HepG2 (cell line): Measurements from ENCODE around the gene KRTAP5-1. TPM values are rescaled to one million over a fixed set of nuclear protein-coding genes. Genes with fewer than 3 reads are reported as not detected.

Source experiments
- FOXA3 ChIP-seq: IDR thresholded peaks from 2 replicates; pipeline ENCODE4 v1.6.1; 2016; ENCODE audit warnings: missing genetic modification reagents, missing compliant biosample characterization
- HNF1A ChIP-seq, 2 experiments: sonication (generic) in 1 of 2; formaldehyde crosslinking in 1 of 2; IDR thresholded peaks; 2 replicates each; pipeline versions ENCODE4 v1.4.0 to v1.6.1; 2016 to 2020; ENCODE audit warnings: borderline replicate concordance in 1 of 2, low read depth in 1 of 2, mild to moderate bottlenecking in 1 of 2, missing genetic modification reagents in 1 of 2
- NRL ChIP-seq: sonication (generic); formaldehyde crosslinking; IDR thresholded peaks from 2 replicates; pipeline ENCODE4 v1.5.0; 2020; ENCODE audit warnings: missing genetic modification reagents, mild to moderate bottlenecking, moderate library complexity, borderline replicate concordance
- POGZ ChIP-seq: sonication (generic); formaldehyde crosslinking; IDR thresholded peaks from 2 replicates; pipeline ENCODE4 v1.4.0; 2020; ENCODE audit warnings: mild to moderate bottlenecking, missing genetic modification reagents
- RBFOX2 ChIP-seq: fragments of 200-400 bp; formaldehyde crosslinking; IDR thresholded peaks from 2 replicates; pipeline ENCODE4 v1.6.1; 2017; ENCODE audit warnings: low read depth, mild to moderate bottlenecking, low read length
- STAG1 ChIP-seq: sonication (generic); formaldehyde crosslinking; IDR thresholded peaks from 2 replicates; pipeline ENCODE4 v1.4.0; 2020; ENCODE audit warnings: missing genetic modification reagents
- ZBED4 ChIP-seq: sonication (generic); formaldehyde crosslinking; IDR thresholded peaks from 2 replicates; pipeline ENCODE4 v1.4.0; 2020; ENCODE audit warnings: missing genetic modification reagents, borderline replicate concordance
- ZBTB1 ChIP-seq: sonication (generic); formaldehyde crosslinking; IDR thresholded peaks from 2 replicates; pipeline ENCODE4 v1.4.0; 2020; ENCODE audit warnings: missing genetic modification reagents, borderline replicate concordance
- ZFP91 ChIP-seq: sonication (generic); formaldehyde crosslinking; IDR thresholded peaks from 2 replicates; pipeline ENCODE4 v1.9.0; 2022; ENCODE audit warnings: missing genetic modification reagents, mild to moderate bottlenecking, borderline replicate concordance
- ZFX ChIP-seq: sonication (generic); formaldehyde crosslinking; IDR thresholded peaks from 2 replicates; pipeline ENCODE4 v1.4.0; 2020; ENCODE audit warnings: mild to moderate bottlenecking, low read depth, missing genetic modification reagents, moderate library complexity
- ZKSCAN8 ChIP-seq: IDR thresholded peaks from 2 replicates; pipeline ENCODE4 v1.6.1; 2016; ENCODE audit warnings: borderline replicate concordance, missing genetic modification reagents, missing compliant biosample characterization
- ZNF124 ChIP-seq: sonication (generic); formaldehyde crosslinking; IDR thresholded peaks from 2 replicates; pipeline ENCODE4 v1.4.0; 2020; ENCODE audit warnings: missing genetic modification reagents
- ZNF501 ChIP-seq: sonication (generic); formaldehyde crosslinking; IDR thresholded peaks from 2 replicates; pipeline ENCODE4 v1.5.1; 2020; ENCODE audit warnings: mild to moderate bottlenecking, moderate library complexity, missing genetic modification reagents
- ZNF644 ChIP-seq: IDR thresholded peaks from 2 replicates; pipeline ENCODE4 v1.6.1; 2016; ENCODE audit warnings: low read depth
- ZNF674 ChIP-seq: sonication (generic); formaldehyde crosslinking; IDR thresholded peaks from 2 replicates; pipeline ENCODE4 v1.5.0; 2020; ENCODE audit warnings: low read depth, mild to moderate bottlenecking, missing genetic modification reagents
- ZSCAN29 ChIP-seq: sonication (generic); formaldehyde crosslinking; conservative IDR thresholded peaks from 2 replicates; pipeline ENCODE4 v1.4.0; 2020; ENCODE audit warnings: mild to moderate bottlenecking, missing genetic modification reagents
- polyA plus RNA-seq, 8 experiments: library from polyadenylated mRNA; depleted of rRNA in 3 of 8; stranded (reverse) in 7 of 8; unstranded in 1 of 8; fragments of >200 nt; fragmentation: Illumina TruSeq in 4 of 8; extraction: Trizol in 4 of 8; gene quantifications; 2 replicates each; pipeline versions ENCODE4 v1.2.1 to v1.2.3, GENCODE V29; 2011 to 2016; ENCODE audit warnings: low read depth in 4 of 8, missing spikeins in 1 of 8, mixed read lengths in 1 of 8; ENCODE audit not compliant: insufficient read depth in 1 of 8
- total RNA-seq, 5 experiments: library from RNA; depleted of rRNA; stranded (reverse); fragments of >200 nt; fragmentation: Illumina TruSeq; extraction: Trizol; gene quantifications; 2 replicates each; pipeline ENCODE4 v1.2.3, GENCODE V29; 2016; ENCODE audit warnings: low read depth in 1 of 5
- TF ChIP-seq, protein P1 (sequence below): sonication (generic); formaldehyde crosslinking; IDR thresholded peaks from 2 replicates; pipeline ENCODE4 v1.4.0; 2020; ENCODE audit warnings: mild to moderate bottlenecking, low read depth, missing genetic modification reagents

The KRTAP5-1 gene
- total and polyA plus RNA-seq, 2 of the 13 experiments (the other 11 are each of a cell fraction or from before 2014, with no cell fraction given) = not detected

DNA sequence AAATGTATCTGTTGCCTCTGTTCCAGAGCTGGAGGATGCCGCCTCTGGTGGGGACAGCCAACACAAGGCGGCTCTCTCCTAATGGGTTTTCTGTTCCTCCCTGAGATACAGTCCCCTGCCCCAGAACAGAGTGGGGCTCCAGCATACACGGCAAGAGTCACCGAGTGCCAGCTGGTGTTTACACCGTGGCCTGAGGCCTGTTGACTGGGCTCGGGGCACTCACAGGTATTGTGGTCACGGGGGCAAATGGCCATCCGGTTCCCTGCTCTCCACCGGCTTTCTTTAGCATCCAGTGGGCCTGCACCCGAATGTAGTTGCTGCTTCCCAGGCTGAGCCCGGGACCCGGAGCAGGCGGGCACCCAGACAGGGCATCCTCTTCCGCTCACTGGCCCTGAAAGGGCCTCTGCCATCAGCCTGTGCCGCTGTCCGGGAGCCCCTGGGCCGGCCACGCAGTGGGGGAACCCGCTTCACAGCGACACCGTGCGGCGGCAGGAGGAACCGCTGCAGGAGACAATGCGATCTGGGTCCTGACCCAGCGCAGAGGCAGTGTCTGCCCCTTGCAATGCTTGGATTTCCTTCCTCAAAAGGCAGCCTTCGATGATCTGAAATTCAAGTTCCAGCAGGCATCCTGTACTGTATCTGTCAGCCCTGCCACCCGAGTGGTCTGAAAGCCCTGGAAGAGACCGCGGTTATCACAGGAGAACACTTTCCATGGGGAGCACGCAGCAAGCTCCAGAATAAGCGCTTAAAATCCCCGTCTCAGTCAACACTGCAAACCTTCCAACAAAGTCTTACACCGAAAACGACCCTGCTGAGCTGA lies 43.6 kb upstream of the KRTAP5-1 start (continued):
- TF ChIP-seq ZBED4 (CRISPR knock-in tag) (peak; percentile 74; the same call in 1 of the 2 replicates), ZFX (CRISPR knock-in tag) (peak; percentile 24; the same call in 1 of the 2 replicates), ZNF124 (CRISPR knock-in tag) (no peak), RBFOX2 (no peak), ZKSCAN8 (CRISPR knock-in tag) (no peak), ZNF644 (no peak), ZSCAN29 (CRISPR knock-in tag) (no peak), ZNF674 (CRISPR knock-in tag) (no peak), STAG1 (CRISPR knock-in tag) (peak; percentile 69), ZBTB1 (CRISPR knock-in tag) (no peak), ZFP91 (CRISPR knock-in tag) (peak; percentile 48; the same call in 1 of the 2 replicates), HNF1A (IDR thresholded peaks at IDR 0.05; ENCODE audit: low read depth) (no peak), HNF1A (CRISPR knock-in tag; IDR thresholded peaks at IDR 0.05; ENCODE audit: borderline replicate concordance) (no peak), ZNF501 (CRISPR knock-in tag) (peak; percentile 84), FOXA3 (CRISPR knock-in tag) (no peak), POGZ (CRISPR knock-in tag) (no peak), NRL (CRISPR knock-in tag) (no peak)
- TF ChIP-seq, protein P1, sequence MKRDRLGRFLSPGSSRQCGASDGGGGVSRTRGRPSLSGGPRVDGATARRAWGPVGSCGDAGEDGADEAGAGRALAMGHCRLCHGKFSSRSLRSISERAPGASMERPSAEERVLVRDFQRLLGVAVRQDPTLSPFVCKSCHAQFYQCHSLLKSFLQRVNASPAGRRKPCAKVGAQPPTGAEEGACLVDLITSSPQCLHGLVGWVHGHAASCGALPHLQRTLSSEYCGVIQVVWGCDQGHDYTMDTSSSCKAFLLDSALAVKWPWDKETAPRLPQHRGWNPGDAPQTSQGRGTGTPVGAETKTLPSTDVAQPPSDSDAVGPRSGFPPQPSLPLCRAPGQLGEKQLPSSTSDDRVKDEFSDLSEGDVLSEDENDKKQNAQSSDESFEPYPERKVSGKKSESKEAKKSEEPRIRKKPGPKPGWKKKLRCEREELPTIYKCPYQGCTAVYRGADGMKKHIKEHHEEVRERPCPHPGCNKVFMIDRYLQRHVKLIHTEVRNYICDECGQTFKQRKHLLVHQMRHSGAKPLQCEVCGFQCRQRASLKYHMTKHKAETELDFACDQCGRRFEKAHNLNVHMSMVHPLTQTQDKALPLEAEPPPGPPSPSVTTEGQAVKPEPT (CRISPR knock-in tag) = no peak
